Uterus (tissue), 2 donors: ENCODE measurements around the gene GRK3.

Experiments
- CTCF ChIP-seq, 4 experiments: fragments of 200-600 bp in 2 of 4; fragments of 450-650 bp in 2 of 4; sonication (generic) in 2 of 4; IDR thresholded peaks; one replicate each; pipeline ENCODE4 v1.5.1; 2016 to 2019; ENCODE audit warnings: antibody characterized with exemption in 4 of 4, mild to moderate bottlenecking in 2 of 4, moderate library complexity in 1 of 4
- POLR2A ChIP-seq, 2 donors: fragments of 450-650 bp; IDR thresholded peaks; one replicate each; pipeline ENCODE4 v1.6.1; 2016; ENCODE audit warnings: antibody characterized with exemption in 2 of 2, mild to moderate bottlenecking in 1 of 2, moderate library complexity in 1 of 2

- TF ChIP-seq CTCF (IDR thresholded peaks at IDR 0.05) (no peak), POLR2A (IDR thresholded peaks at IDR 0.05) (no peak)
Measured at GRCh38 chr22:25582946-25583345, 18.5 kb downstream of the GRK3 start.
